Measurements from ENCODE around the gene ATP11A.

DNA sequence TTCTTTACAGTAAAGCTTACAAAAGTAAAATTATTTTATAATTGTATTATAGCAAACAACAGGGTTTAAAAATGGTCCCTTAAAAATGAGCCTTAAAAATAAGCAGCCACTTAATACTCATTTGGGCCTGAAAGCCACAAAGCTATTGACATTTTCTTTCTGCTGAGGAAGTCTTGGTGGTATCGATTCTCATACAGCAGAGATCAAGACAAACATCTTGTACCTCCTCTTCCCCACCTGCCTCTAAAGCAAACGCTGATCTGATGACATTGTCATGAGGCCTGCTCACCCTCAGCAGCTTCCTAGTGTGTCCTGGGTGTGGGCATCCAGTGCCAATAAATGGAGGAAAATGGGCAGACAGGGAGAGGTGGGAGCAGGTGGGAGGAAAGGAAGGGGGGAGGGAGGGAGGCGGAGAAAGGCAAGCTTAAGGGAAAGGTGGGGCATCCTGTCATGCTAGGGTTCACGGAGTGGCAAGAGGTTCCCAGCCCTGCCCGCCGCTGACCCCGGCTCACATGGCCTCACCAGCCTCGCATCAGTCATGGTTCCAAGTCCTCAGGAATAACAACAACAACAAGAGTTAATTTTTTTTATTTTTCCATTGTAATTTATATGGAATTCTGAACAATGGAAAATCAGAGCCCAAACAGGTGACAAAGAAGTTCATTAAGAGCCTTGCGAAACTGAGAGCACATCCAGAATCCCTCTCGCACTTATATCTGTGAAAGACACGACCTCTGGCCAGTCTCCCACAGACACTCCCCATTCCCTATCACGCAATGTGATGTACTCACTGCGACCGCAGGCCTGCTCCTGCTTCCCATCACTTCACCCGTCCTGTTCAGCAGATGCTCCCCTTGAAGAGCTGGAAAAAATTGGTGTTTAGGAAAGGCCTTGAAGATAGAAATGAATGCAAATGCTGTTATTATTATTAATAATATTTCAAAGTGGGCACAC, 15.1 kb upstream of the ATP11A start:
- TF ChIP-seq, protein P1, sequence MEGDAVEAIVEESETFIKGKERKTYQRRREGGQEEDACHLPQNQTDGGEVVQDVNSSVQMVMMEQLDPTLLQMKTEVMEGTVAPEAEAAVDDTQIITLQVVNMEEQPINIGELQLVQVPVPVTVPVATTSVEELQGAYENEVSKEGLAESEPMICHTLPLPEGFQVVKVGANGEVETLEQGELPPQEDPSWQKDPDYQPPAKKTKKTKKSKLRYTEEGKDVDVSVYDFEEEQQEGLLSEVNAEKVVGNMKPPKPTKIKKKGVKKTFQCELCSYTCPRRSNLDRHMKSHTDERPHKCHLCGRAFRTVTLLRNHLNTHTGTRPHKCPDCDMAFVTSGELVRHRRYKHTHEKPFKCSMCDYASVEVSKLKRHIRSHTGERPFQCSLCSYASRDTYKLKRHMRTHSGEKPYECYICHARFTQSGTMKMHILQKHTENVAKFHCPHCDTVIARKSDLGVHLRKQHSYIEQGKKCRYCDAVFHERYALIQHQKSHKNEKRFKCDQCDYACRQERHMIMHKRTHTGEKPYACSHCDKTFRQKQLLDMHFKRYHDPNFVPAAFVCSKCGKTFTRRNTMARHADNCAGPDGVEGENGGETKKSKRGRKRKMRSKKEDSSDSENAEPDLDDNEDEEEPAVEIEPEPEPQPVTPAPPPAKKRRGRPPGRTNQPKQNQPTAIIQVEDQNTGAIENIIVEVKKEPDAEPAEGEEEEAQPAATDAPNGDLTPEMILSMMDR (IDR thresholded peaks at IDR 0.05; ENCODE audit: low read depth, low read length) = no peak
- no peak for TF ChIP-seq EZH2phosphoT487 (IDR thresholded peaks at IDR 0.05; ENCODE audit: low read depth)
